ENCODE data around the gene STXBP4.

DNA sequence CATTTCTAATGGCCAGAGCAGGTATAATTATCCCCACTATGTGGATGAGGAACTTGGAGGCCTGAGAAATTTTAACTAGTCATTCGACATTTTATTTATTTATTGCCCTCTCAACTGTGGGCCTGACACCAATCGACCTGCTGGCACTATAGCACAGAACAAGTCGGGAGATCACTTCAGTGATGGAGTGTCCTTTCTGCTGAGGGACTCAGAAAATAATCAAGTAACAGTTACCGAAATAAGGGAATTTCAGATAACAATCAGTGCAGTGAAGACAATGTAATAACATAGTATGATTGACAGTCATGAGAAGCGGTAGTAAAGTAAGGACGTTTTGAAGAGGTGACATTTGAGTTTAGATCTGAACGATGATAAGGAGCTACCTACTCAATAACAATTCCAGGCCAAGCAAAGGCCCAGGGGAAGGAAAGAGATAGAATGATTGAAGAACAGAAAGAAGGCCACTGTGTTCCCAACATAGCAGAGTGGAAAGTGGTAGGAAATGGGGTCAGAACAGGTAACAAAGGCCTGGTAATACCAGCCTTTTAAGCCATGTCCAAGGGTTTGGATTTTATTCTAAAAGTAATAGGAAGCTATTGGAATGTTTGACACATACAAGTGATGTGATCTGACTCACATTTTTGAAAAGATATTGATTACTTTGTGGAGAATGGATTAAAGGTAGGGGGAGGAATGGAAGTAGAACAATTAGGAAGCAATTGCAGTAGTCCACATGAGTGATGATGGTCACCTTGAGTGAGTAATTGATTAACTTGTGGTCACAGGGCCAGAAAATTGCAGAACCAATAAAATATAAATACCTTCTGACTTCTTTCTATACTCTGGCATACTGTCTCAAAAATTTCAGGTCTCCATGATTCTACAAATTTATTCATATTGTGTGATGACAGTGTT lies 1.4 kb downstream of the STXBP4 start:
- TF ChIP-seq, protein P1, sequence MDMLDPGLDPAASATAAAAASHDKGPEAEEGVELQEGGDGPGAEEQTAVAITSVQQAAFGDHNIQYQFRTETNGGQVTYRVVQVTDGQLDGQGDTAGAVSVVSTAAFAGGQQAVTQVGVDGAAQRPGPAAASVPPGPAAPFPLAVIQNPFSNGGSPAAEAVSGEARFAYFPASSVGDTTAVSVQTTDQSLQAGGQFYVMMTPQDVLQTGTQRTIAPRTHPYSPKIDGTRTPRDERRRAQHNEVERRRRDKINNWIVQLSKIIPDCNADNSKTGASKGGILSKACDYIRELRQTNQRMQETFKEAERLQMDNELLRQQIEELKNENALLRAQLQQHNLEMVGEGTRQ (CRISPR knock-in tag; IDR thresholded peaks at IDR 0.05) = no peak
- TF ChIP-seq NR3C1 (CRISPR knock-in tag; conservative IDR thresholded peaks at IDR 0.05; ENCODE audit: low read depth) (no peak), NFATC4 (CRISPR knock-in tag; IDR thresholded peaks at IDR 0.05) (no peak)

Data from WTC11 (cell line).